Left kidney (tissue), 2 donors: ENCODE results near the gene C16orf78. TPM values are rescaled to one million over a fixed set of nuclear protein-coding genes. Genes with fewer than 3 reads are reported as not detected.

Source experiments
- DNase-seq: peaks from one replicate; pipeline ENCODE4 v3.0.0-alpha.2; 2013
- polyA plus RNA-seq: library from polyadenylated mRNA; unstranded; fragments of 120-200 nt; gene quantifications from one replicate; pipeline ENCODE4 v1.2.1, GENCODE V29; 2013; ENCODE audit not compliant: insufficient read length

C16orf78 gene
- polyA plus RNA-seq, 1 donor, result not detected

GRCh38 chr16:49431591-49432290 lies 58.1 kb downstream of the C16orf78 start:
- DNase-seq, result no peak

DNA sequence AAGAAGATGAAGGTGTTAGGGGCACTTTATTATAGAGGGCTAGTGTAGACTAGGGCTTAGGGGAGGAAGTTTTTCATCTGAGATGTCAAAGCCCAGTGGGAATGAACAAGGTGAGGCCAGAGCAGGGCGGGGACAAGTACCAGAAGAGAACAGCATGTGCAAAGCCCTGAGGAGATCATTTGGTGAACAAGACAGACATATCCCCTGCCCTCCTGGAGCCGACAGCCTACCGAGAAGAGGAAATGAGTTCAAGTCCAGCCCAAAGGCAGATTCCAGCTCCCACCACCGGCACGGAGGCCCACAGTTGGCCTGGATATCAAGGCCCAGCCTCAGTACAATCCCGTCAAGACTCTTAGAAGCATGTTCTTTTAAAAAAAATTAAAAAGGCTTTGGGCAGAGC lies 61.1 kb downstream of the C16orf78 start:
- DNase-seq, result no peak

DNA sequence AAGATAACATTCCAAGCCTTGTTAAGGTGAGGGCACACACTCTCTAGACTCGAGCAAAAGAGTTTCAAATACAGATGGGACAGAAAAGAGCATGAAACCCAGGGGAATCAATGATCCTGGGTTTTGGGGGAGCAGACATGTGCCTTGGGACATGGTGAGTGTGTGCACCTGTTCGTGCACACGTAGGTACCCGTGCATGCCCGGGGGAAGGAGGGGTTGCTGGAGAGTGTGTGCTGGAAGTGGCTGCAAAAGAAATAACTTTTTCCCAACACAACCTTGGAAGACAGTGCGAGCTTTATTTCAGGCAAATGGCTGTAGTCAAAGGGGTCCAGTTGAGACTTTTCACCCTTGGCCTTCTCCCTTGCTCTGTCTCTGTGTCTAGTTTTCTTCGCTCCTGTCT lies 62.6 kb downstream of the C16orf78 start:
- no peak for DNase-seq

- DNase-seq, result no peak
Measured at GRCh38 chr16:49437344-49437743, 63.7 kb downstream of the C16orf78 start.

DNA sequence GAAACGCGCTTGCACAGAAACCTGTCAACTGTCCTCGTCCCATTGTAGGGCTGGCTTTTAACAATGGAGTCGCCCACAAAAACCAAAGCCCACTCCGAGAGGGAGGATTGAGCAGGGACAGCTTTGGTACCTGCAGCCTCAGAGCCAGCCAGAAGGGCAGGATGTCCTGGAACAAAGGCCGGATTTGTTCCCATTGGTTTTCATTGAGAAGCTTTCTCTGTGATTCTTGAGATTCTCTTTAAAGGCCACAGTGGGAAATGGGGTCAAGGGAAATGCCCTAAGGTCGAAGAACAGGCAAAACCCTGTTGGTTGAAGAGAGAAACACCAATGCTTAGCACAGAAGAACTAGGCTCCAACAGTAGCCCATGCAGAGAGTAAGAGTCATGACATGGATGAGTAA lies 65.4 kb downstream of the C16orf78 start:
- no peak for DNase-seq

DNA sequence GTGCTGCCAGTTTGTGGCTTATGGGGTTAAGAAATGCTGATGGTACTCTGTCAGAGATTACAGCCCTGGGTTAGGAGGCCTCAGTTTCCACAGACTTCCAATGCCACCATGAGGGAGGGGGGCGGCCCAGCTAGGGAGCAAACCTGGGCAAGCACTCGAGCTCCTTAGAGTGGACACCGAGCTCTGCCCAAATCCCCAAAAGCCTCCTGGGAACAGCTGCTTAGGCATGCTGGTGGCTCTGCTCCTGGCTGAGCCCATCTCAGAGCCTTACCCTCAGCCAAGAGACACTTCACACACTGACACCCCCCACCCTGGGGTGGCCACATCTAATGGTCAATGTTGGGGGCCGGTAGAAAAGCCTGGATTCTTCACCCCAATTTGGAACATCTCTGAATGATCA lies 66.1 kb downstream of the C16orf78 start:
- no peak for DNase-seq

DNA sequence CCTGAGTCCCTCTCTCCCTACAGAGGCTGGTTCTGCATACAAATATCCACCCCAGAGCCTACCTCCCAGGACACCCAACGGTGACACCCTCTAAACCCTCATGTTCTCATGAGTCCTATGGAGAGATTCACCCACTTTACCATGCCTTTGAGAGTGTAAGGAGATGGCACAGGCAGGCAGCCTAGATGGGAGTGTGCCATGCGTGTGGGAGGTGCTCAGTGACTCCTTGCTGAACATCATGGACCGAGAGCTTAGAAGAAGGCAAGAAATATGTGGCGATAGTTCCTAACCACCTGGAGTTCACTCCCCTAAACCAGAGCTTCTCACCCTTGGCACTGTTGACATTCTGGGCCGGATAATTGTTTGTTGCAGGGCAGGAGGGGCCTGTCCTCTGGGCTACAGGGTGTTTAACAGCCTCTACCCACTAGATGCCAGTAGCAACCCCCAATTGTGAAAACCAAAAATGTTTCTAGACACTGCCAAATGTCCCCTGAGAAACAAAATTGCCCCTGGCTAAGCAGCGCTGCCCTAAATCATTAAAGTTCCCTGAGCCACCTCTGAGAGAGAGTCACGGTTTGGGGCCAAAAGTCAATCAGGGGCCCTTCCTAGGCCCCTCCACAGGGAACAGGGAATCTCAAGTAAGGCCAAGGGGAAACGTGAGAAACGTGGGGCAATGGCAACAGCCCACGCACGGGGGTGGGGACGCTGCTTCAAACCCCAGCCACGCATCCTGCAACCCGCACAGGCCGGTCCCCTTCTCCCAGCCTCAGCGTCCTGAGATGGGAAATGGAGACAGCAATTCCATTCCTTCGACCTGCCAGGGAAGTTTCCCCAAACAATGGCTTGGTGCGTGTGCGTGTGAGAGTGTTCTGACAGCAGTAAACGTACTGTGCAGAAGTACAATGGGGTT lies 66.8 kb downstream of the C16orf78 start:
- DNase-seq, result no peak

- peak; percentile 61 for DNase-seq
Measured at GRCh38 chr16:49441366-49441780, 67.8 kb downstream of the C16orf78 start.

DNA sequence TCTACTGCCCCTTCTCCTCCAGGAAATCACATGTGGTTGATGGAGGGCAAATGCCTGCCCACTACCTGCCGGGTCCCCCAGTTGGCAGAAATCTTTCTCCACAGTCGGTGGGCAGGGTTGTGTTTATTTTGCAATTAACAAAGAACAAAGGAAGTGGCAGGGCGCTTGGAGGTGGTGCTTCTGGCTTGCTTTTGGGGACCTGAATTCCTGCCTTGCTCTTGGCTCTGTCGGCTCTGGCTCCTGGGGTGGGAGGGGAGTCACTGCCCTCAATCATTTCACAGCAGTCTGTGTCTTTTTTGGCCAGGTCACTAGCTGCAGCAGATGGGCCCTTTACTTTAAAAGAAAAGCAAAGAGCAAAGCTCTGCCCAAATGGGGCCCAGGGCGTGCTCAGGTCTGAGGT lies 69.2 kb downstream of the C16orf78 start:
- no peak for DNase-seq

DNA sequence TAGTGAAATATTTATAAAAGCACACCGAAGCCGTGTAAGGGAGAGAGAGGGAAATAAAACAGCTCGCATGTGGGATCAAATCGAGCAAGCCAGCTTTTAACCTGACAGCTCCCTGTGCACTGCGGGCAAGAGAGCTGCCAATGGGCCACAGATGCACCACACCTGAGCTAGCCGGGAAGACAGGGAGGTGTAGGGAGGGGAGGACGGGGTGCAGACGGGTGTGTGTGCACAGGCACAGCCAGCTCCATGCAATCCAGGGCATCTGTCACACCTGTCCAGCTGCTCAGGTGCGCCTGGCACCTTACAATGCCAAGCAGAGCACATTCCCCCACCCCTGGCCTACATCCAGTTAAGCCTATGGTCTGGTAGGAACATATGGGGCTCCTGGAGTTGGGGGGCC lies 70.0 kb downstream of the C16orf78 start:
- no peak for DNase-seq

DNA sequence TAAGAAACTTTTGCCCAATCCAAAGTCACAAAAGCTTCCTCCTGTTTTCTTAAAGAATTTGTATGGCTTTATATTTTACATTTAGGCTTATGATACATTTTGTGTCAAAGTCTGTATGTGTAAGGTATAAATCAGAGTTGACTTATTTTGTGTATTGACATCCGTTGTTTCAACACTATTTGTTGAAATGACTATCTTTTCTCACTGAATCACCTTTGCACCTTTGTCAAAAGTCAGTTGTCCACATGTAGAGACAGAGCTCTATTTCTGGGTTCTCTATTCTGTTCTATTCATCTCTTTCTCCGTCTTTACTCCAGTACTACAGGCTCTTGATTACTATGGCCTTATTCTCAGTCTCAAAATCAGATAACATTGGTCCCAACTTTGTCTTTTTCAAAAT lies 73.2 kb downstream of the C16orf78 start:
- DNase-seq, result no peak

Other genes starting within 250 kb of the C16orf78 start
- gene CBLN1, start 92.0 kb upstream of the C16orf78 start, polyA plus RNA-seq, result 0.32 TPM